ENCODE data around the gene PAGE1.

DNA sequence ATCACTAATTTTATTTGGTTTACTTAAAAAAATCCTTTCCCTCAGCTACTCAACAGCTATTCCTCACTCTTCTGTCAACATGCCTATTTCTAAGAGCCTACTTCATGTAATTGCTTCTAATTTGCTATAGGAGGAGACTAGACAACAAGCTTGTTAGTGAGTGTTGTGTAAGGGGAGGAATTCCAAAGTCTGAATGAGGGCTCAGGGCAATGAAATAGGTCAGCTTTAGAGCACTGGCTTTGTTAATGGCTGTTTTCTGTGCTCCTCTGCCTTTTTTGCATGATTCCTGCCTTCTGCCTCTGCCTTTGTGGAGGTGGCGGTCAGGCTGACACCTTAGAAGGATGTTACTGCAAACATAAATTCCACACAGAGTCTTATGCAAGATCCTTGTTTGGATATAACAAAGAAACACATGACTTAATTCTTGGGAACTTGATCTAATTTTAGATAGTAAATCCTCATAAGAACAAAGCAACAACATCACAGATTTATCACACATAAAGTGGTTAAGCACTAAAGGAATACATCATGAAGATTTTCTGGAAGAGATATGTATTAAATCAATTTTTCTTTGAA, 15.0 kb upstream of the PAGE1 start:
- TF ChIP-seq, protein P1, sequence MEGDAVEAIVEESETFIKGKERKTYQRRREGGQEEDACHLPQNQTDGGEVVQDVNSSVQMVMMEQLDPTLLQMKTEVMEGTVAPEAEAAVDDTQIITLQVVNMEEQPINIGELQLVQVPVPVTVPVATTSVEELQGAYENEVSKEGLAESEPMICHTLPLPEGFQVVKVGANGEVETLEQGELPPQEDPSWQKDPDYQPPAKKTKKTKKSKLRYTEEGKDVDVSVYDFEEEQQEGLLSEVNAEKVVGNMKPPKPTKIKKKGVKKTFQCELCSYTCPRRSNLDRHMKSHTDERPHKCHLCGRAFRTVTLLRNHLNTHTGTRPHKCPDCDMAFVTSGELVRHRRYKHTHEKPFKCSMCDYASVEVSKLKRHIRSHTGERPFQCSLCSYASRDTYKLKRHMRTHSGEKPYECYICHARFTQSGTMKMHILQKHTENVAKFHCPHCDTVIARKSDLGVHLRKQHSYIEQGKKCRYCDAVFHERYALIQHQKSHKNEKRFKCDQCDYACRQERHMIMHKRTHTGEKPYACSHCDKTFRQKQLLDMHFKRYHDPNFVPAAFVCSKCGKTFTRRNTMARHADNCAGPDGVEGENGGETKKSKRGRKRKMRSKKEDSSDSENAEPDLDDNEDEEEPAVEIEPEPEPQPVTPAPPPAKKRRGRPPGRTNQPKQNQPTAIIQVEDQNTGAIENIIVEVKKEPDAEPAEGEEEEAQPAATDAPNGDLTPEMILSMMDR (IDR thresholded peaks at IDR 0.05) = no peak
- TF ChIP-seq POLR2AphosphoS5 (IDR thresholded peaks at IDR 0.05) = no peak
